HG02763 (cell line): ENCODE data around the gene RPS6KC1.
"Not testable (repeated sequence)": the region's sequence is repeated elsewhere in the genome, so short reads cannot be mapped to it uniquely, and the experiment has no call there.

ENCODE experiments used
- ATAC-seq: cut with Tn5 transposase; IDR thresholded peaks from one replicate; pipeline ENCODE4 v1.9.1; 2021; ENCODE audit warnings: mild to moderate bottlenecking, moderate library complexity; ENCODE audit not compliant: unreplicated experiment

The RPS6KC1 gene

DNA sequence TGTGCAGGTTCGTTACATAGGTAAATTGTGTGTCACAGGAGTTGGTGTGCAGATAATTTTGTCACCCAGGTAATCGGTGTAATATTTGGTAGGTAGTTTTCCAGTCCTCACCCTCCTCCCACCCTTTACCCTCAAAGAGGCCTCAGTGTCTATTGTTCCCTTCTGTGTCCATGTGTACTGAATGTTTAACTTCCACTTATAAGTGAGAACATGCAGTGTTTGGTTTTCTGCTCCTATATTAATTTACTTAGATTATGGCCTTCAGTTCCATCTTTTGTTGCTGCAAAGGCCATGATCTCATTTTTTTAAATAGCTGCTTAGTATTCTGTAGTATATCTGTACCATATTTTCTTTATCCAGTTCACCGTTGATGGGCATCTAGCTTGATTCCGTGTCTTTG is 87.3 kb downstream of the RPS6KC1 start:
- ATAC-seq, result no peak

DNA sequence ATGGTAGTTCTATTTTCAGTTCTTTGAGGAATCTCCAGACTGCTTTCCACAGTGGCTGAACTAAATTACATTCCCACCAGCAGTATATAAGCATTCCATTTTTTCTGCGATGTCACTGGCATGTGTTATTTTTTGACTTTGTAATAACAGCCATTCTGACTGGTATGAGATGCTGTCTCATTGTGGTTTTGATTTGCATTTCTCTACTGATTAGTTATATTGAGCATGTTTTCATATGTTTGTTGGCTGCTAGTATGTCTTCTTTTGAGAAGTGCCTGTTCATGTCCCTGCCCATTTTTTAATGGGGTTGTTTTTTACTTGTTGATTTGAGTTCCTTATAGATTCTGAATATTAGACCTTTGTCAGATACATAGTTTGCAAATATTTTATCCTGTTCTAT is 87.9 kb downstream of the RPS6KC1 start:
- ATAC-seq, result no peak

- no peak for ATAC-seq
Measured at GRCh38 chr1:213148905-213149304, 97.9 kb downstream of the RPS6KC1 start.

DNA sequence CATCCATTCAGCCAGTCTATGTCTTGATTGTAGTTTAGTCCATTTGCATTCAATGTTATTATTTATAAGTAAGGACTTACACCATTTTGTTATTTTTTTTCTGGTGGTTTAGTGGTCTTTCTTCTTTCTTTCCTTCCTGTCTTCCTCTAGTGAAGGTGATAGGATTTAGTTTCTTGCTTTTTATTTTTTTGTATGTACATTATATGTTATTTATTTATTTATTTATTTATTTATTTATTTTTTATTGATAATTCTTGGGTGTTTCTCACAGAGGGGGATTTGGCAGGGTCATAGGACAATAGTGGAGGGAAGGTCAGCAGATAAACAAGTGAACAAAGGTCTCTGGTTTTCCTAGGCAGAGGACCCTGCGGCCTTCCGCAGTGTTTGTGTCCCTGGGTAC is 99.0 kb downstream of the RPS6KC1 start:
- not testable (repeated sequence) for ATAC-seq

DNA sequence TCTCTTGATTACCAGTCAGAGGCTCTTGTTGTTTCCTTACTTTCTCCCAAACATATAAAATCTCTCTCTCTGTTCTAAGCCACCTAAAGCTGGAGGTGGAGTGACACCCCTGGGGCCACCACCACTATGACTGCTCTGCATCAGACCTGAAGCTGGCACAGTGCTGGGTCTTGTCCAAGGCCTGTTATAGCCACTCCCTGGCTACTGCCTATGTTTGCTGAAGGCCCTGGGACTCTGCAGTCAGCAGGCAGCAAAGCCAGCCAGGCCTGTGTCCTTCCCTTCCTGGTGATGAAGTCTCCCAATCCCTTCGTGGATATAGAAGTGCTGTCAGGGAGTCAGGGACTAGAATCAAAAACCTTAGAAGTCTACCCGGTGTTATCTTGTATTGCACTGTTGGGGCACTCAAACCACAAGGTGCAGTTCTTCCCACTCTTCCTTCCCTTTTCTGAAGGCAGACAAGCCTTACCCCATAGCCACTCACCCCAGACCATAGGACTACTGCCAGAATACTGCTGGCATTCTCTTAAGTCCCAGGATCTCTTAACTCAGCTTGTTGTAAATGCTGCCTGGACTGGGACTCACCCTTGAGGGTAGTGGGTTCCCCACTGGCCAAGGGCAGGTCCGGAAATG is 103.1 kb downstream of the RPS6KC1 start:
- ATAC-seq, result no peak

GRCh38 chr1:213159376-213159775 is 108.3 kb downstream of the RPS6KC1 start:
- no peak for ATAC-seq

DNA sequence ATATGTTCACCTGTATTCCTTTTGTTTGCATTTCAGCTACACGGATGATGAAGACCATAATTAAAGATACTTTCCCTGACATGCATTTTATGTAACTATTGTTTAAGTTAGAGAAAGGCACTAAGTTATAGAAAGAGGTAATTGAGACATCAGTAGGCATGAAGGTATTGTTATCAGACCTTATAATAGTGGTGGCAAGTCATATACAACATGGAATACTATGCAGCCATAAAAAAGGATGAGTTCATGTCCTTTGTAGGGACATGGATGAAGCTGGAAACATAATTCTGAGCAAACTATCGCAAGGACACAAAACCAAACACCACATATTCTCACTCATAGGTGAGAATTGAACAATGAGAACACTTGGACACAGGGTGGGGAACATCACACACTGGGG is 109.4 kb downstream of the RPS6KC1 start:
- not testable (repeated sequence) for ATAC-seq

- ATAC-seq, result no peak
Measured at GRCh38 chr1:213162338-213162737, 111.3 kb downstream of the RPS6KC1 start.

DNA sequence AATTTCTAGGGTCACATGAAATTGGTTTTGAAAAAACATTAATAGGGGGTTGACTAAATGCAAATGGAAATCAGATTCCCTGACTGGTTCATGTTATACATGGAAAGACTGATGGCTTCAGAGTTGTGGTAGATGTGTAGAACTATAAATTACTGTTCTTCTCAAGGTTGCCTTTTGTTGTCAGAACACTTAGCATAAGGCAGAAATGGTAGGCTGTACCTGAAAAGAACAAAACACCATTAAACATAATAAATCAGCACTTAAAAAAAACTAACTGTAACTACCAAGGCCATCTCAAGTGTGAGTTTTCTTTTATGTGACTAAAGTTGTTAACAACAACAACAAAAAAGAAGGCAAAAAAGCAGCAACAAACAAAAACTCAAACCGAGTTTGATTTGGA is 111.8 kb downstream of the RPS6KC1 start:
- no peak for ATAC-seq

DNA sequence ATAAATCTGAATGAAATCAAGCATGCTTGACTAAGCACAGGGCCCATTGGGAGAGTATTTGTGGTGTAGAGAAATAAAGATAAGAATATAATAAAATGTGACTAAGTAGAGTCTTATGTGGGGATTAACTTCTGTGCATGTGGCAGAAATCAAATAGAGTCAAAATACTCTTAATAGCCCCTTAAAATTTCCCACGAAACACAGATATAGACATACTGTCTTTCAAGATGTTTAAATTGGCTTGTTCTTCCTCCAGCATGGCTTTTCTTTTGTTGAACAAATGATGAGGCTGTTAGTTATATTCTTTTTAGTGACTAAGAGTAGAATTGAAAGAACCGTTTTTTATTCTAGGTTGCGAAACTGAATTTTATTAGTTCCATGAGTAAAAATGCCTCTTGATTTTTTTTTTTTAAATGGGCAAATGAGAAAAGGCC is 112.3 kb downstream of the RPS6KC1 start:
- ATAC-seq, result no peak

DNA sequence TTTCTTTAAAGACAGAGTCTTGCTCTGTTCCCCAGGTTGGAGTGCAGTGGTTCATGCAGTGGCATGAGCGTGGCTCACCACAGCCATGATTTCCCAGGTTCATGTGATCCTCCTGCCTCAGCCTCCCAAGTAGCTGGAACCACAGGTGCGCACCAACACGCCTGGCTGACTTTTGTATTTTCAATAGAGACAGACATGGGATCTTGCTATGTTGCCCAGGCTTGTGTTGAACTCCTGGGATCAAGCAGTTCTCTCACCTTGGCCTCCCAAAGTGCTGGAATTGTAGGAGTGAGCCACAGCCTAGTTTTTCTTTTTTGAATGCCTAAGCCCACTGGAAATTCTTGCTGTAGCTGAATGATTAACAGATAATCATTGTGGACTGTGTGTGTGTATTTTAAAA is 113.5 kb downstream of the RPS6KC1 start:
- no peak for ATAC-seq

GRCh38 chr1:213166852-213167251 is 115.8 kb downstream of the RPS6KC1 start:
- ATAC-seq, result no peak

DNA sequence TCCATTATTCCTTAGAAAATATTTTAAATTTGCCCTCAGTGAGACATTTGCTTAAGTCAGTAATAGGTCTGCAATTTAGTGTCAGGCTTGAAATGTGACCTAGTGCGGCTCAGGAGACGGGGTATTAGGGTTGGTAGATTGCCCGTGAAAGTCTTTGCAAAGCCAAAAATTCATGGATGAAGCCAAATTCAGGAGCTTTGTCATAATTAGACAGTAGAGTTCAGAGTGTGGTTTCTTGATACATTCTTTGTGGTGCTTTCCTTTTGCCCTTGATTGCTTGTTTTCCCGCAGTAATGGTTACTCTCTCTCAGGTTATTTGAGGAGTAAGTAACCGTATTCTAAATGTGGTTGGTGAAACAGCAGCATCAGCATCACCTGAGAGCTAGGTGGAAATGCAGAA is 120.7 kb downstream of the RPS6KC1 start:
- ATAC-seq, result no peak

GRCh38 chr1:213176341-213176740 is 125.3 kb downstream of the RPS6KC1 start:
- no peak for ATAC-seq

DNA sequence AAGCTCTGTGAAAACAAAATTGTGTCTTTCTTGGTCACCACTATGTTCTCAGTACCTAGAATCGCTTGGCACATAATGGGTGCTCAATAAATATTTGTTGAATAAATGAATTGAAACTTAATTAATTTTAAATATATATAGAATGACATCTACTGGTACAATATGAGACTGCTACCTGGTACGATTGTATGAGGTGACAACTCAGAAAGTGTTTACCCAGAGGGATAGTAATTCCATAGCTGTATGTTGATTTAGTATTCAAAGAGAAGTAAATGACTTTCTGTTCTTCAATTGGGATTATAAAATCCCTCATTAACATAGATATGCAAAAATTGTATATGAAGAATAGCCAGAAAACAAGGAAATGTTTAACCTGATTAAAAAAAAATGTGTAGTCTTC is 128.7 kb downstream of the RPS6KC1 start:
- no peak for ATAC-seq

- ATAC-seq, result no peak
Measured at GRCh38 chr1:213180833-213181232, 129.8 kb downstream of the RPS6KC1 start.

GRCh38 chr1:213183036-213183672 is 132.1 kb downstream of the RPS6KC1 start:
- no peak for ATAC-seq

DNA sequence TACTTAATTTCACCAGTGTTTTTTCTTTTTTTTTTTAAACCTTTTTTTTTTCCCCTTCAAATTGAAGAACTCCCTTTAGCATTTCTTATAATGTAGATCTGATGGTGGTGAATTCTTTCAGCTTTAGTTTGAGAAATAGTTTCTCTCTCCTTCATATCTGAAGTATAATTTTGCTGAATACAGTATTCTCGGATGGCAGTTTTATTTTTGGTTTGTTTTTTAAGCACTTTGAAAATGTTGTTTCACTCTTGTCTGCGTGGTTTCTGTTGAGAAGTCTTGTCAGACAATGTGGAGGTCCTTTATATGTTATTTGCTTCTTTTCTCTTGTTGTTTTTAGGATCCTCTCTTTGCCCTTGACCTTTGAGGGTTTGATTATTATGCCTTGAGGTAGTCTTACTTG is 135.1 kb downstream of the RPS6KC1 start:
- no peak for ATAC-seq

DNA sequence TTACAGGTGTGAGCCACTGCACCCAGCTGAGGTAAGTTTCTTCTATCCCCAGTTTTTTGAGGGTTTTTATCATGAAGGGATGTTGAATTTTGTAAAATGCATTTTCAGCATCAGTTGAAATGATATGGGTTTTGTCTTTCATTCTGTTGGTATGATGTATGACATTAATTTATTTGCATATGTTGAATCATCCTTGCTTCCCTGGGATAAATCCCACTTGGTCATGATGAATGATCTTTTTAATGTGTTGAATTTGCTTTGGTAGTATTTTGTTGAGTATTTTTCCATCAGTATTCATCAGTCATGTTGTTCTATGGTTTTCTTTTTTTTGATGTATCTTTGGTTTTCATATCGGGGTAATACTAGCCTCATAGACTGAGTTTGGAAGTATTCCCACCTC is 141.0 kb downstream of the RPS6KC1 start:
- ATAC-seq, result no peak

DNA sequence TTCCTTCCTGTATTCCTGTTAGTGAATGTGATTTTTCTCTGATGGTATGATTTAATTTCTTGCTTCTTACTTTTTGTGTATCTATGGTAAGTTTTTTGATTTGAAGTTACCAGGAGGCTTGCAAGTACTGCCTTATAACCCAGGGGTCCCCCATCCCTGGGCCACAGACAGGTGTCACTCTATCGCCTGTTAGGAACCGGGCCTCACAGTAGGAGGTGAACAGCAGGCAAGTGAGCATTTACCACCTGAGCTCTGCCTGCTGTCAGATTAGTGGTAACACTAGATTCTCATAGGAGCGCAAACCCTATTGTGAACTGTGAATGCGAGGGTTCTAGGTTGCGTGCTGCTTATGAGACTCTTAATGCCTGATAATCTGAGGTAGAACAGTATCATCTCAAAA is 143.3 kb downstream of the RPS6KC1 start:
- ATAC-seq, result no peak

GRCh38 chr1:213194855-213195254 is 143.8 kb downstream of the RPS6KC1 start:
- ATAC-seq, result no peak

GRCh38 chr1:213196328-213197054 is 145.4 kb downstream of the RPS6KC1 start:
- ATAC-seq, result not testable (repeated sequence)
